HL-60 (cell line): ENCODE results near the gene GGTA1.
"Not testable (repeated sequence)": the region's sequence is repeated elsewhere in the genome, so short reads cannot be mapped to it uniquely, and the experiment has no call there.

Source experiments
- DNase-seq, 2 experiments: peaks; one replicate each; pipeline ENCODE4 v3.0.0-alpha.2; 2010 to 2020; ENCODE audit warnings: low read depth in 1 of 2, low spot score in 1 of 2
- H3K27ac ChIP-seq: fragments of 250-450 bp; sonication (Bioruptor Pico); replicated peaks from 2 replicates; pipeline ENCODE4 v1.5.1; 2020; ENCODE audit warnings: mild to moderate bottlenecking, moderate library complexity
- H3K27me3 ChIP-seq: fragments of 250-450 bp; sonication (Bioruptor Pico); 2 replicates; pipeline ENCODE4 v1.5.1; 2021; ENCODE audit warnings: mild to moderate bottlenecking, moderate library complexity; ENCODE audit not compliant: insufficient read depth, poor library complexity, severe bottlenecking
- H3K4me3 ChIP-seq: replicated peaks from 2 replicates; pipeline ENCODE4 v1.5.1; 2011; ENCODE audit warnings: mild to moderate bottlenecking, control low read depth, low read length; ENCODE audit not compliant: insufficient read depth
- CTCF ChIP-seq: IDR thresholded peaks from one replicate; pipeline ENCODE4 v1.5.1; 2011; ENCODE audit warnings: low read length, control low read depth, inconsistent platforms; ENCODE audit not compliant: insufficient read depth
- GABPA ChIP-seq: IDR thresholded peaks from 2 replicates; pipeline ENCODE4 v1.6.1; 2012; ENCODE audit warnings: low read depth
- POLR2AphosphoS5 ChIP-seq: IDR thresholded peaks from 2 replicates; pipeline ENCODE4 v1.6.1; 2012; ENCODE audit warnings: low read depth
- SPI1 ChIP-seq: IDR thresholded peaks from 2 replicates; pipeline ENCODE4 v1.6.1; 2012; ENCODE audit warnings: low read depth, mild to moderate bottlenecking, borderline replicate concordance
- TF ChIP-seq, protein P1 (sequence below): IDR thresholded peaks from 2 replicates; pipeline ENCODE4 v1.6.1; 2012; ENCODE audit warnings: low read depth; ENCODE audit not compliant: insufficient replicate concordance

GGTA1 gene

DNA sequence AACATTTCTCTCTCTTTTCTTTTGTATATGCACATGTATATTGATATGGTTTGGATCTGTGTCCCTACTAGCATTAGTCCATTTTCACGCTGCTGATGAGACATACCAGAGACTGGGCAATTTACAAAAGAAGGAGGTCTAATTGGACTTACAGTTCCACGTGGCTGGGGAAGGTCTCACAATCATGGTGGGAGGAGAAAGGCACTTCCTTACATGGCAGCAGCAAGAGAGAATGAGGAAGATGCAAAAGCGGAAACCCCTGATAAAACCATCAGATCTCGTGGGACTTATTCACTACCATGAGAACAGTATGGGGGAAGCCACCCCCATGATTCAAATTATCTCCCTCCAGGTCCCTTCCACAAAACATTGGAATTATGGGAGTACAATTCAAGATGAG, 13.5 kb upstream of the GGTA1 start:
- H3K27me3 ChIP-seq, H3K4me3 ChIP-seq, H3K27ac ChIP-seq: not testable (repeated sequence)
- DNase-seq: peak in 1 of 2 experiments; percentile 66
- peak; percentile 88 for TF ChIP-seq SPI1

GRCh38 chr9:121510766-121511550, 11.3 kb upstream of the GGTA1 start:
- no peak for TF ChIP-seq POLR2AphosphoS5
- no peak for TF ChIP-seq CTCF
- no peak for TF ChIP-seq GABPA
- TF ChIP-seq, protein P1, sequence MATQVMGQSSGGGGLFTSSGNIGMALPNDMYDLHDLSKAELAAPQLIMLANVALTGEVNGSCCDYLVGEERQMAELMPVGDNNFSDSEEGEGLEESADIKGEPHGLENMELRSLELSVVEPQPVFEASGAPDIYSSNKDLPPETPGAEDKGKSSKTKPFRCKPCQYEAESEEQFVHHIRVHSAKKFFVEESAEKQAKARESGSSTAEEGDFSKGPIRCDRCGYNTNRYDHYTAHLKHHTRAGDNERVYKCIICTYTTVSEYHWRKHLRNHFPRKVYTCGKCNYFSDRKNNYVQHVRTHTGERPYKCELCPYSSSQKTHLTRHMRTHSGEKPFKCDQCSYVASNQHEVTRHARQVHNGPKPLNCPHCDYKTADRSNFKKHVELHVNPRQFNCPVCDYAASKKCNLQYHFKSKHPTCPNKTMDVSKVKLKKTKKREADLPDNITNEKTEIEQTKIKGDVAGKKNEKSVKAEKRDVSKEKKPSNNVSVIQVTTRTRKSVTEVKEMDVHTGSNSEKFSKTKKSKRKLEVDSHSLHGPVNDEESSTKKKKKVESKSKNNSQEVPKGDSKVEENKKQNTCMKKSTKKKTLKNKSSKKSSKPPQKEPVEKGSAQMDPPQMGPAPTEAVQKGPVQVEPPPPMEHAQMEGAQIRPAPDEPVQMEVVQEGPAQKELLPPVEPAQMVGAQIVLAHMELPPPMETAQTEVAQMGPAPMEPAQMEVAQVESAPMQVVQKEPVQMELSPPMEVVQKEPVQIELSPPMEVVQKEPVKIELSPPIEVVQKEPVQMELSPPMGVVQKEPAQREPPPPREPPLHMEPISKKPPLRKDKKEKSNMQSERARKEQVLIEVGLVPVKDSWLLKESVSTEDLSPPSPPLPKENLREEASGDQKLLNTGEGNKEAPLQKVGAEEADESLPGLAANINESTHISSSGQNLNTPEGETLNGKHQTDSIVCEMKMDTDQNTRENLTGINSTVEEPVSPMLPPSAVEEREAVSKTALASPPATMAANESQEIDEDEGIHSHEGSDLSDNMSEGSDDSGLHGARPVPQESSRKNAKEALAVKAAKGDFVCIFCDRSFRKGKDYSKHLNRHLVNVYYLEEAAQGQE: no peak
- Histone ChIP-seq H3K4me3 (no peak overlapping the region), H3K27ac (no peak overlapping the region), H3K27me3 (no peaks in the 10 kb centered on the region)
- no peak for DNase-seq

- H3K27ac ChIP-seq: no peak overlapping the region
Observed at GRCh38 chr9:121509180-121509579, 9.5 kb upstream of the GGTA1 start.

More at GRCh38 chr9:121509180-121509579, 9.5 kb upstream of the GGTA1 start:
- no peaks in the 10 kb centered on the region for H3K27me3 ChIP-seq
- no peak for DNase-seq
- TF ChIP-seq GABPA (no peak), CTCF (no peak), POLR2AphosphoS5 (no peak), SPI1 (no peak)
- TF ChIP-seq, protein P1: no peak
- no peak overlapping the region for H3K4me3 ChIP-seq
